ENCODE results near the gene SLC38A11. TPM values are rescaled to one million over a fixed set of nuclear protein-coding genes. Genes with fewer than 3 reads are reported as not detected.
"Not testable (repeated sequence)": the region's sequence is repeated elsewhere in the genome, so short reads cannot be mapped to it uniquely, and the experiment has no call there.

Gene SLC38A11
- total RNA-seq, 2 donors from 2014 or later: not detected

GRCh38 chr2:164875334-164876205 lies 79.8 kb downstream of the SLC38A11 start:
- H3K9me3 Mint-ChIP-seq: peaks cover 0 to 5% of the 10 kb centered on the region in 2 donors
- no peaks in the 10 kb centered on the region for H3K36me3 Mint-ChIP-seq
- ATAC-seq (no peak), DNase-seq (ENCODE audit: low spot score in 2 of 2) (no peak)
- no peak overlapping the region for H3K27ac Mint-ChIP-seq

DNA sequence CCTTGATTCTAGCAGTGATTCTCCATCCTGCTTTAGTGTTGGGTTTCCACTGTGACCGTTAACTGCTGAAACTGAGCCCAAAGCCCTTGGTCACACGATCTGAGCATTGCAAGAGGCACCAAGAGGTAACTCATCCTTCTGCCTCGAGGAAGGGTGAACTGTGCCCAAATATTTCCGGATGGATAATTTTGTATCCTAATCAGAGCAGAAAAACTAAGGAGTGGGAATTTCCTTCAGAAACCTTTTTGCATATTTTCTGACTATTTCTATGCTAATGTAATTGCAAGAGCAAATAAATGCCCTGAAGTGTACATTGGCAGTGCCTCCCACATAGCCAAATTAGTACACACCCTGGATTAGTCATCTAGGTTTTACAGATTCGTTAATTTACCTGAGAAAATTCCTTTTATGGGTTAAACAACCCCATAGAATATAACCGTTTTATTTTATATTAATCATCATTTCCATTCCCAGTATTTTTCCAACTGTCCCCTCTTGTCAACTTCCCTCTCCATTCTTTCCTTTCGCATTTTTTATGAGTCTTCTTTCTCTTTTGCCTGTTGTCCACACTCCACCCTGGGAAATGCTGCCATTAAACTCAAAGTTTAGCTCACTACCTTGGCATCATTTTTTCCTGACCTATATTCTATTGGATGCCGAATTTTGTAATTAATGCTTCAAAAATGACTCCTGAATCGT lies 82.0 kb downstream of the SLC38A11 start:
- Mint-ChIP-seq H3K36me3 (no peaks in the 10 kb centered on the region), H3K27ac (no peak overlapping the region), H3K9me3 (peaks cover 0 to 5% of the 10 kb centered on the region in 2 donors)
- ATAC-seq (no peak), DNase-seq (ENCODE audit: low spot score in 2 of 2) (no peak)

DNA sequence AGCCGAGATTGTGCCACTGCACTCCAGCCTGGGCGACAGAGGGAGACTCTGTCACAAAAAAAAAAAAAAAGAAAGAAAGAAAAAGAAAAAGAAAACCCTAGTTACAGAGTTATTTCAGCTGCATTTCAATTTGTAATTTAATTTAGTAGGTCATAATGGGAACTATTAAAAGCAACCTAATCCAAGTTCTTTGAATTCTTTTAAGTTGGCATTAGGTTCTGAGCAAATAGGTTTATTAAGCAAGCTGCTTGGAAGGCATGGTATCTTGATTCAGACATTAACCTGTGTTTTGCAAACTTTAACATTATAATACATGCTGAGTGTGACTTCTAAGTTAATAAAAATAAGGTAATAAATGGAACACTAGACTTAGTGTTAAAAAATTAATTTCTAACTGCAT lies 83.9 kb downstream of the SLC38A11 start:
- DNase-seq (ENCODE audit: low spot score in 2 of 2): no peak
- Mint-ChIP-seq H3K9me3 (peaks cover 0 to 5% of the 10 kb centered on the region in 2 donors), H3K27ac (no peak overlapping the region), H3K36me3 (no peaks in the 10 kb centered on the region)
- no peak for ATAC-seq

DNA sequence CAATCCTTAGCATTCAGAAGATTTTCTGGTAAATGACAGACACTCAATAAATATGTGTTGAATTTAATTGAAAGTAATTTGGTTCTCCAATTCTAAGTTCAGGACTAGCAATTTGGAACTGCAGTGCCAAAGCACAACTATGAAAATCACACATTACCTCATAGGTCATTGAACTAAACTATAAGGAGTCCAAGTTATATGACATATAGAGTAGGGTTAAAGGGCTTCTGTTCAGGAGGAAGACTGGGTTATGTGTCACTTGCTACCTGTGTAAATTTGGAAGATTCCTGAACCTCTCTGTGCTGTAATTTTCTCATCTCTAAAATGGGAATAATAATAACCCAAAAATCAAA lies 85.9 kb downstream of the SLC38A11 start:
- ATAC-seq (no peak), DNase-seq (ENCODE audit: low spot score in 2 of 2) (no peak)
- H3K9me3 Mint-ChIP-seq: peaks cover 0 to 5% of the 10 kb centered on the region in 2 donors
- no peak overlapping the region for H3K27ac Mint-ChIP-seq
- no peaks in the 10 kb centered on the region for H3K36me3 Mint-ChIP-seq

- H3K27ac Mint-ChIP-seq: no peak overlapping the region
- no peak for DNase-seq (ENCODE audit: low spot score in 2 of 2)
- ATAC-seq: no peak
- peaks cover 0 to 3% of the 10 kb centered on the region in 2 donors for H3K9me3 Mint-ChIP-seq
- no peaks in the 10 kb centered on the region for H3K36me3 Mint-ChIP-seq
These were observed 86.5 kb downstream of the SLC38A11 start for GRCh38 chr2:164868563-164869419.

DNA sequence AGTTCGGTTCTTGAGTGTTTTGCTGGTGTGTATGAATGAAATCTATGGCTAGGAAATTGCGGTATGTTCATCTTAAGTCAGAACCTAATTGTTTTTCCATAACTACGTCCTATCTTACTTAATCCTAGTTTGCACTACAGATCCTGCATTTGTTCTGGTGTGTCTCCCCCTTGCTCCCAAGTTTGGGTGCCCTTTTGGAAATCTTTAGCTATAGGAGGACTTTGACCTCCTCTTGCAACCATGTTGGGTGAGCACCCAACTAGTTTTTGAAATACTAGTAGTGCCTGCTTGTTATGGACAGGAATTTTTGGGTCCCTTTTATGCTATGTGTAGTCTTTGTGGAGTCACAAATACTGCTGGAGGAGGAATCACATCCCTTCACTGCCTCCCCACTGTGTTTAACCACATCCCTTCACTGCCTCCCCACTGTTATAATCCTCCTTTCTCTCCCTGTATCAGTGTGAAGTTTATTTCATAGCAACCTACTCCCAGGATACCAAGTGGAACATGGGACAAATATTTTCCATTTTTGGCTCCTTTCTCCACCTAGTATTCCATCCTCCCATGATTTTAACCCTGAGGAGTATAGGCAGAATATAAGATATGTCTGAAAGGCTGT lies 87.4 kb downstream of the SLC38A11 start:
- H3K27ac Mint-ChIP-seq: no peak overlapping the region
- DNase-seq (ENCODE audit: low spot score in 2 of 2): no peak
- no peaks in the 10 kb centered on the region for H3K9me3 Mint-ChIP-seq
- ATAC-seq: no peak
- H3K36me3 Mint-ChIP-seq: no peaks in the 10 kb centered on the region

- not testable (repeated sequence) for ATAC-seq; H3K27ac Mint-ChIP-seq; H3K9me3 Mint-ChIP-seq; H3K36me3 Mint-ChIP-seq; DNase-seq (ENCODE audit: low spot score in 2 of 2)
These were observed 88.9 kb downstream of the SLC38A11 start for GRCh38 chr2:164866381-164866780.

DNA sequence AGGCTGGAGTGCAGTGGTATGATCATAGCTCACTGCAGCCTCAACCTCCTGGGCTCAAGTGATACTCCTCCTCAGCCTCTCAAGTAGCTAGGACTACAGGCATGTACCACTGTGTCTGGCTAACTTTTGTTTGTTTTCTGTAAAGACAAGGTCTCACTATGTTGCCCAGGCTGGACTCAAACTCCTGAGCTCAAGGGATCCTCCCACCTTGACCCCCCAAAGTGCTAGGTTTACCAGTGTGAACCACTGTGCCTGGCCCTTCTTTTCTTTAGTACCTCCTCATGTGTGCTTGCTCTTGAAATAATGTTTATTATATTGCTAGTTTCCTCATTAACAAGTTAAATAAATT lies 94.7 kb downstream of the SLC38A11 start:
- ATAC-seq: no peak
- Mint-ChIP-seq H3K9me3 (peaks cover 3 to 5% of the 10 kb centered on the region in 2 donors), H3K36me3 (no peaks in the 10 kb centered on the region), H3K27ac (no peak overlapping the region)
- DNase-seq (ENCODE audit: low spot score in 2 of 2): no peak

GRCh38 chr2:164859906-164860693 lies 95.2 kb downstream of the SLC38A11 start:
- DNase-seq (ENCODE audit: low spot score in 2 of 2); ATAC-seq; H3K36me3 Mint-ChIP-seq; H3K27ac Mint-ChIP-seq; H3K9me3 Mint-ChIP-seq: not testable (repeated sequence)

DNA sequence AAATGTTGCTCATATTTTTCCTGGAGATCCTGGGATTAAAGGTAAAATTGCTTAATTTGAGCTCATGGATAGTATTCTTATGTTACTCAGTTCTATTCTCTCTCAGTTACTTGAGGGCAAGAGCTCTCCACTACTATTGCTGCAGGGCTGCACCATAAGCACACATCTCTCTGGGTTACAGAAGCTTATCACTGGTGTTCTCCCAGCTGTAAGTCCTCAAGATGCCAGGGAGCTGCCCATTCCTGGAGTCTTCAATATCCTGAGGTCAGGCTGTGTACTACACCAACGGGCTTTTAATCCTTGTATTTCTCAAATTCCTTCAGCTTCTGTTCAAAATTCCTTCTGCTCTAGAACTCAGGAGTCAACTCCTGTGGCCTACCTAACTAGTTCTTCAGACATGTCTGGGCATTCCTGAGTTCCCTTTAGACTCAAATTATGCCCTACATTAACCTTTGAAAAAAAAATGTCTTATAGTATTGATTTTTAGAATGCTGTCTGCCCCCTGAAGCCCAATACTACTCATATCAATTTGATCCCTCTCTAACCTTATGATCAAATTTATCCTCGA lies 96.0 kb downstream of the SLC38A11 start:
- H3K27ac Mint-ChIP-seq: peak overlapping the region in 1 of 2 donors; percentile 44
- peaks cover 3 to 5% of the 10 kb centered on the region in 2 donors for H3K9me3 Mint-ChIP-seq
- ATAC-seq (no peak), DNase-seq (ENCODE audit: low spot score in 2 of 2) (no peak)
- H3K36me3 Mint-ChIP-seq: no peaks in the 10 kb centered on the region

GRCh38 chr2:164852086-164852485 lies 103.2 kb downstream of the SLC38A11 start:
- Mint-ChIP-seq H3K36me3 (no peaks in the 10 kb centered on the region), H3K9me3 (no peaks in the 10 kb centered on the region), H3K27ac (no peak overlapping the region)
- DNase-seq (ENCODE audit: low spot score in 2 of 2) (no peak), ATAC-seq (no peak)

DNA sequence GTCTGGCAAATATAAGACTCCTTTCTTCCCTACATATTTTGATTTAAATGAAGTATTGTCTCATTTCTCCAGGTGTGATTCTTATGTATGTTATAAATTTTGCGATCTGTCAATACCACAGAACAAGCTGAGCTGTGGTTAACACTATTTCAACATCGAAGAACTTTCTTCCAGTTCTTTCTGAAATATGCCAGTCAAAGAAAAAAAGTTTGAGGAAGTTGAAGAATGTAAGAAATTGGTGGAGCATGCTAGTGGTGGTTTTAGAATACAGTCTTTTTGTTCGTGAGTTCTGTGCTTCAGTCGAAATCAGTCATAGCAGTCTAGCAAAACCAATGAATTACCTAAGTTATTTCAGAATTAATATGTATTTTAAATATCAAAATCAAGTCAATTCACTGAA lies 105.1 kb downstream of the SLC38A11 start:
- Mint-ChIP-seq H3K9me3 (no peaks in the 10 kb centered on the region), H3K27ac (no peak overlapping the region), H3K36me3 (no peaks in the 10 kb centered on the region)
- ATAC-seq (no peak), DNase-seq (ENCODE audit: low spot score in 2 of 2) (no peak)

DNA sequence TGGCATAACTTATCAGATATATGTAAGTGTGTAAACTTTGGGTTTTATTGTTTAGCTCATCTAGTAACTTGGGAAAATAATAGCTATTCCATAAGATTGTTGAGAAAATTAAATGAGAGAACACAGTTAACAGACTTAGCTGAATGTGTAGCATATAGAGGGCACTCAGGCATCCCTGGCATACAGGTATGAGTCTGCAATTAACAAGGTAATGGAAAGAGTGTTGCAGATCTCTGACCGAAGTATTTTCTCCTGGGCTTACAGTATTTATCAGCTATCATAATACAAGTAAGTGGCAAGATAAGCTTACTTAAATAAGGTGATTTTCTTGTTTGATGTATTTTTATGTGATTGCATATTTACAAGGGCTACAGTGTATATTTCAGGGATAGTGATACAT lies 105.8 kb downstream of the SLC38A11 start:
- ATAC-seq: no peak
- H3K36me3 Mint-ChIP-seq: no peaks in the 10 kb centered on the region
- H3K9me3 Mint-ChIP-seq: no peaks in the 10 kb centered on the region
- DNase-seq (ENCODE audit: low spot score in 2 of 2): no peak
- no peak overlapping the region for H3K27ac Mint-ChIP-seq

DNA sequence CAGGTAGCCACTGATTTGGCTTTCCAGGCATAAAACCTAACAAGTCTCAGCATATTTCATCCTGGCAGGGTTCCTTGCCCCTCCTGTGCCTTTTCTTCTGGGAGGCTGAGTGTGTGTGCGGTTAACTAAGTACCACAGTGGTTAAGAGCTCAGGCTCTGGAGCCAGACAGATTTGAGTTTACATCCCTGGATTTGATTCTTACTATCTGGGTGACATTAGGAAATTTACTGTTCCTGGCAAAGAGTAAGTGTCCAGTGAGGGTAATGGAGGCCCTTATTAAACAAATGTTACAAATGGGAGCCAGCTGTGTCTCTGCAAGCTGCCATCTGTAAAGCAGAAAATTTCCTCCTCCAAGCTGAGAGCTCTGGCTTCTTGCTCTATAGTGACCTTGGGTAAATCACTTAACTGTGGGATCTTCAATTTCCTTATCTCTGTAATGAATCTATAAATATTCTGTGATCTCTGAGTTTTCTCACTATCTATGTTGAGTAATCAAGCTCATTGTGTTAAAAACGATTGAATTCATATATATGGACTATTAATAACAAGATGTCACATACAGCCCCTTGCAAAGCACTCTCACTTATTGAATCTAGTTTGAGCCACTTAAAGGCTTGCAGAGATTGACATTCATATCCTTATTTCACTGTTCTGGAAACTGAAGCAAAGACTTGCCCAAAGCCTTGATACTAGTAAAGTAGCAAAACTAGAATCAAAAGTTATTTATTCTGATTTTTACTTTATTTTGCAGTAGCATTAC lies 107.2 kb downstream of the SLC38A11 start:
- Mint-ChIP-seq H3K36me3 (no peaks in the 10 kb centered on the region), H3K27ac (no peak overlapping the region), H3K9me3 (no peaks in the 10 kb centered on the region)
- no peak for ATAC-seq
- no peak for DNase-seq (ENCODE audit: low spot score in 2 of 2)

DNA sequence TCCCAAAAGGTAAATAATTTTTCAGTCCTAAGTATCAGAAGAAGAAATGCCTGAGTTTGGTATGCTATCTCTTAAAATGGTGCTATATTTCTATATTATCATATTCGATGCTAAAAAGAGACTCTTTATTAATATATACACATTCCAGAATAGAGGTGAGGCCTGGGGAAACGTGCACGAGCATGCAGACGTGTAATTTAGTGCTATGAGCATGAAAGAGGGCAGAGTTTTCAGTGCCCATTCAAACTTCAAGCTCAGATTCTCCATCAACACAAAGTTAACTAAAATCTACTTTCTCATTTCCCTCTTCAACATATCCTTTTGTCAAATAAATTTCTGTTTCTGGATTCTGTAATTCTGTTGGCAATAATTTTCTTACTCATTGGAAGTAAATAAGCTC lies 108.0 kb downstream of the SLC38A11 start:
- H3K36me3 Mint-ChIP-seq: no peaks in the 10 kb centered on the region

More for the DNA sequence above, 108.0 kb downstream of the SLC38A11 start:
- no peak for DNase-seq (ENCODE audit: low spot score in 2 of 2)
- no peak for ATAC-seq
- H3K27ac Mint-ChIP-seq: no peak overlapping the region
- no peaks in the 10 kb centered on the region for H3K9me3 Mint-ChIP-seq

Measured in activated naive CD4-positive, alpha-beta T cell treated with anti-CD3 and anti-CD28 coated beads, Interleukin-2, amount 50 U/mL, for 72 hours (primary cell).